Colonic mucosa (tissue), 4 donors: Measurements from ENCODE around the gene CNTN4. TPM values are rescaled to one million over a fixed set of nuclear protein-coding genes. Genes with fewer than 3 reads are reported as not detected.

Experiments used
- DNase-seq: peaks from one replicate; pipeline ENCODE4 v3.0.0-alpha.2; 2020
- H3K27ac ChIP-seq: fragments of 200-600 bp; one replicate; pipeline ENCODE4 v1.8.0; 2021
- H3K27me3 ChIP-seq: fragments of 200-600 bp; one replicate; pipeline ENCODE4 v1.8.0; 2021
- H3K36me3 ChIP-seq: fragments of 200-600 bp; one replicate; pipeline ENCODE4 v1.8.0; 2021
- H3K4me1 ChIP-seq: fragments of 200-600 bp; one replicate; pipeline ENCODE4 v1.8.0; 2021; ENCODE audit warnings: mild to moderate bottlenecking
- H3K4me3 ChIP-seq: fragments of 200-600 bp; one replicate; pipeline ENCODE4 v1.8.0; 2021
- H3K9ac ChIP-seq, 2 donors: one replicate each; pipeline ENCODE4 v1.7.0; 2013; ENCODE audit warnings: control low read depth in 2 of 2, low read depth in 2 of 2, low read length in 2 of 2
- H3K9me3 ChIP-seq: fragments of 200-600 bp; one replicate; pipeline ENCODE4 v1.8.0; 2021
- intact Hi-C: fragments of 100-400 bp; cut with DNase I; formaldehyde crosslinking; loops from one replicate; pipeline ENCODE4 v1.14.1; 2022
- total RNA-seq, 2 donors: library from RNA; stranded (reverse); fragmentation: NEBNext Ultra II Directional in 1 of 2; extraction: Animal tissue kit (Norgen Biotek cat#: 25700) in 1 of 2; gene quantifications; one replicate each; pipeline ENCODE4 v1.2.1, GENCODE V29; 2021
- TF ChIP-seq, protein P1 (sequence below): fragments of 200-600 bp; IDR thresholded peaks from one replicate; pipeline ENCODE4 v1.8.0; 2022; ENCODE audit warnings: antibody characterized with exemption, mild to moderate bottlenecking
- donor health status: healthy.
- donor health status: DM: no; HTN: no; CAD: no.
- donor health status: DM: no; HTN: no; CAD: no.

CNTN4 gene
- total RNA-seq, 2 donors from 2014 or later, result 8.2 to 19.1 TPM

DNA sequence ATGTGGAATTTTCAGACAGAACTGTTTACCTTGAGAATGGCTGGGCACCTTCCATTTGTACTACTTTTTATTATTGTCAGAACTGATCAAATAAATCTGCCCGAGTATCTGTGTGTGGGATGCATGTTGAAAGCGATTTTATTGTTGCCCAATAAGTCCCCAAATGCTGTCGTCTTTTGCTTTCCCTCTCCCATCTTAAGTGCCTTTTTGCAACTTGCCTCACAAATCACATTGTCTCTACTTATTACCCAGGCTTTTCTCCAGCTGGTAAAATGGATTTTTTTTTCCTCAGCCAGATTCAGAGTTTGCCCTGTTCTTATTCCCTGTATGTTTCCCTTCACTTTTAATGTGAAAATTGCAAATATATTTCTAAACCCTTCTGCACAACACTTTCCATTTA is 163.1 kb downstream of the CNTN4 start:
- H3K4me1 ChIP-seq, result no peaks in the 10 kb centered on the region
- H3K27ac ChIP-seq, result no peak overlapping the region
- no peak for DNase-seq
- H3K9me3 ChIP-seq, result no peaks in the 10 kb centered on the region
- TF ChIP-seq, protein P1, sequence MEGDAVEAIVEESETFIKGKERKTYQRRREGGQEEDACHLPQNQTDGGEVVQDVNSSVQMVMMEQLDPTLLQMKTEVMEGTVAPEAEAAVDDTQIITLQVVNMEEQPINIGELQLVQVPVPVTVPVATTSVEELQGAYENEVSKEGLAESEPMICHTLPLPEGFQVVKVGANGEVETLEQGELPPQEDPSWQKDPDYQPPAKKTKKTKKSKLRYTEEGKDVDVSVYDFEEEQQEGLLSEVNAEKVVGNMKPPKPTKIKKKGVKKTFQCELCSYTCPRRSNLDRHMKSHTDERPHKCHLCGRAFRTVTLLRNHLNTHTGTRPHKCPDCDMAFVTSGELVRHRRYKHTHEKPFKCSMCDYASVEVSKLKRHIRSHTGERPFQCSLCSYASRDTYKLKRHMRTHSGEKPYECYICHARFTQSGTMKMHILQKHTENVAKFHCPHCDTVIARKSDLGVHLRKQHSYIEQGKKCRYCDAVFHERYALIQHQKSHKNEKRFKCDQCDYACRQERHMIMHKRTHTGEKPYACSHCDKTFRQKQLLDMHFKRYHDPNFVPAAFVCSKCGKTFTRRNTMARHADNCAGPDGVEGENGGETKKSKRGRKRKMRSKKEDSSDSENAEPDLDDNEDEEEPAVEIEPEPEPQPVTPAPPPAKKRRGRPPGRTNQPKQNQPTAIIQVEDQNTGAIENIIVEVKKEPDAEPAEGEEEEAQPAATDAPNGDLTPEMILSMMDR, result no peak
- intact Hi-C loops, result no loop called here
- H3K9ac ChIP-seq, result no peak overlapping the region
- H3K36me3 ChIP-seq, result no peaks in the 10 kb centered on the region
- no peaks in the 10 kb centered on the region for H3K27me3 ChIP-seq
- no peak overlapping the region for H3K4me3 ChIP-seq

- Histone ChIP-seq H3K9me3 (no peaks in the 10 kb centered on the region), H3K9ac (no peak overlapping the region), H3K36me3 (no peaks in the 10 kb centered on the region), H3K4me1 (no peaks in the 10 kb centered on the region), H3K27ac (no peak overlapping the region), H3K4me3 (no peak overlapping the region), H3K27me3 (no peaks in the 10 kb centered on the region)
- no peak for DNase-seq
- TF ChIP-seq, protein P1, result no peak
- intact Hi-C loops, result no loop called here
These were observed 163.5 kb downstream of the CNTN4 start for GRCh38 chr3:2262204-2262603.

GRCh38 chr3:2266606-2267005 is 167.9 kb downstream of the CNTN4 start:
- no peak overlapping the region for H3K4me3 ChIP-seq
- no peak for DNase-seq
- H3K27ac ChIP-seq, result no peak overlapping the region
- H3K27me3 ChIP-seq, result no peaks in the 10 kb centered on the region
- TF ChIP-seq, protein P1, result no peak
- no peaks in the 10 kb centered on the region for H3K4me1 ChIP-seq
- intact Hi-C loops, result no loop called here
- no peaks in the 10 kb centered on the region for H3K9me3 ChIP-seq
- no peak overlapping the region for H3K9ac ChIP-seq
- H3K36me3 ChIP-seq, result no peaks in the 10 kb centered on the region

- DNase-seq, result no peak
- TF ChIP-seq, protein P1, result no peak
- H3K27ac ChIP-seq, result no peak overlapping the region
- H3K9me3 ChIP-seq, result no peaks in the 10 kb centered on the region
- no peak overlapping the region for H3K9ac ChIP-seq
- no peak overlapping the region for H3K4me3 ChIP-seq
- no peaks in the 10 kb centered on the region for H3K36me3 ChIP-seq
- intact Hi-C loops, result no loop called here
- no peaks in the 10 kb centered on the region for H3K27me3 ChIP-seq
- H3K4me1 ChIP-seq, result no peaks in the 10 kb centered on the region
These were observed 170.1 kb downstream of the CNTN4 start for GRCh38 chr3:2268779-2269178.

DNA sequence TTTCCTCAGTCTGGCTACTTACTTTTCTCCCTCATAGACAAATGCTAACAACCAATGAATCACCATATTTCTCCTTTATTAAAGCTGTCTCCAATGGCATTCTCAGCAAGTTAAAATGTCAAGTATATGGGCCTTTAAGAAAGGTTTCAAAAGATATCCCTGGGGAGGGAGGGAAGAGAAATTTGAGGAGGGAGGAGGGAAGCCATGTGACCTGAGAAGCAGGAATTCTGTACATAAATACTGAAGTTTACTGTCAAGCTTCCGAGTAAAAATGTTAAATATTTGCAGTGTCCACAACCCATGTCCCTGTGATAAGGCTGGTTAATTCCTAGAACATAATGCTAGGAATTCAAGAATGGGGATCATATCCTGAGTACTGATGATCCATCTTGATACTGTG is 175.9 kb downstream of the CNTN4 start:
- Histone ChIP-seq H3K36me3 (no peaks in the 10 kb centered on the region), H3K9me3 (no peaks in the 10 kb centered on the region), H3K4me1 (no peaks in the 10 kb centered on the region), H3K27ac (no peak overlapping the region), H3K9ac (no peak overlapping the region), H3K4me3 (no peak overlapping the region), H3K27me3 (no peaks in the 10 kb centered on the region)
- TF ChIP-seq, protein P1, result no peak
- intact Hi-C loops, result no loop called here
- DNase-seq, result no peak

GRCh38 chr3:2283818-2284217 is 185.2 kb downstream of the CNTN4 start:
- intact Hi-C loops, result no loop called here

More at GRCh38 chr3:2283818-2284217, 185.2 kb downstream of the CNTN4 start:
- H3K9ac ChIP-seq, result no peak overlapping the region
- H3K36me3 ChIP-seq, result no peaks in the 10 kb centered on the region
- H3K27me3 ChIP-seq, result no peaks in the 10 kb centered on the region
- no peak for DNase-seq
- H3K9me3 ChIP-seq, result no peaks in the 10 kb centered on the region
- no peak overlapping the region for H3K4me3 ChIP-seq
- H3K27ac ChIP-seq, result no peak overlapping the region
- H3K4me1 ChIP-seq, result no peaks in the 10 kb centered on the region
- TF ChIP-seq, protein P1, result no peak
